ENCODE measurements around the gene ZMYND8.

ZMYND8 gene

DNA sequence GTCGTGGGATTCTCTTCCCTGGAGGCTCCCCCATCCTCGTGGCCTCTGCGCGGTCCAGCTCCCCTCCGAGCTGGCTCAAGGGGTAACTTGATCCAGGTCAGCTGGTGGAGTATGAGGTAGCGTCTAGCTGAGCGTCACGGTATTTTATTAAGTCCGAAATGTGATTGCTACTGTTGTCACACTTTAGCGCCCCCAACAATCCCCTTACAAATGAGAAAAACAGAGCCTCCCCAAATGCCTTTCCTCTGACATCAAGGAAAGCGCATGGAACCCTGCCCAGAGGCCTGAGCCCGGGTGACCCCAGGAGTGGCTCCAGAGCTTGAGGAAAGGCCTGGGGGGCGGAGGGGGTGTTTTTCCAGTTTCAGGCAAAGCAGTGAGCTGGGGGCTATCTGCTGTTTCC is 192.4 kb downstream of the ZMYND8 start:
- no peak overlapping the region for H3K27ac ChIP-seq
- no peak for DNase-seq
- H3K27me3 ChIP-seq = no peaks in the 10 kb centered on the region
- no peaks in the 10 kb centered on the region for H3K36me3 ChIP-seq
- H3K4me3 ChIP-seq = no peak overlapping the region
- TF ChIP-seq, protein P1, sequence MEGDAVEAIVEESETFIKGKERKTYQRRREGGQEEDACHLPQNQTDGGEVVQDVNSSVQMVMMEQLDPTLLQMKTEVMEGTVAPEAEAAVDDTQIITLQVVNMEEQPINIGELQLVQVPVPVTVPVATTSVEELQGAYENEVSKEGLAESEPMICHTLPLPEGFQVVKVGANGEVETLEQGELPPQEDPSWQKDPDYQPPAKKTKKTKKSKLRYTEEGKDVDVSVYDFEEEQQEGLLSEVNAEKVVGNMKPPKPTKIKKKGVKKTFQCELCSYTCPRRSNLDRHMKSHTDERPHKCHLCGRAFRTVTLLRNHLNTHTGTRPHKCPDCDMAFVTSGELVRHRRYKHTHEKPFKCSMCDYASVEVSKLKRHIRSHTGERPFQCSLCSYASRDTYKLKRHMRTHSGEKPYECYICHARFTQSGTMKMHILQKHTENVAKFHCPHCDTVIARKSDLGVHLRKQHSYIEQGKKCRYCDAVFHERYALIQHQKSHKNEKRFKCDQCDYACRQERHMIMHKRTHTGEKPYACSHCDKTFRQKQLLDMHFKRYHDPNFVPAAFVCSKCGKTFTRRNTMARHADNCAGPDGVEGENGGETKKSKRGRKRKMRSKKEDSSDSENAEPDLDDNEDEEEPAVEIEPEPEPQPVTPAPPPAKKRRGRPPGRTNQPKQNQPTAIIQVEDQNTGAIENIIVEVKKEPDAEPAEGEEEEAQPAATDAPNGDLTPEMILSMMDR (IDR thresholded peaks at IDR 0.05) = no peak
- no peaks in the 10 kb centered on the region for H3K9me3 ChIP-seq
- H3K4me1 ChIP-seq = no peaks in the 10 kb centered on the region
- intact Hi-C loops (cut with DNase I; ENCODE audit: low total_unique reads) = no loop called here

DNA sequence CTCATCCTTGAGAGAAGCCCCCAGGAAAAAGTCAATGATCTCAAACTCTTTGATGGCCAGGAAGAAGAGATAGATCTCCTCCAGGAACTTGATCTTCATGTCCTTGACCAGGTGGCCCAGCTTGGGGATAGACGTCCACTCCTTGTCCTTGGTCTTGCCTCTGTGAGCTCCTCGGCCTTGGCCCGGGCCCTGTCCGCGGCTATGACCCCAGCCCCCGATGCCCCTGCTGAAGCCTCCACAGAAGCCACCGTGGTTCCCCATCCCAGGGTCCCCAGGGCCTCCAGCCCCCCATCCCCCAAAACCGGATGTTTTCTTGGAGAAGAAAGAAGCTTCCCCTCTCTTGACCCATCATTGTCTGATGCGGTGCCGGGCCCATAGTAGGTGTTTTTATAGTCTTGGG is 195.1 kb downstream of the ZMYND8 start:
- TF ChIP-seq, protein P1 (IDR thresholded peaks at IDR 0.05) = no peak
- H3K4me3 ChIP-seq = no peak overlapping the region
- H3K36me3 ChIP-seq = no peaks in the 10 kb centered on the region
- H3K27ac ChIP-seq = no peak overlapping the region
- no peaks in the 10 kb centered on the region for H3K4me1 ChIP-seq
- no peaks in the 10 kb centered on the region for H3K27me3 ChIP-seq
- intact Hi-C loops (cut with DNase I; ENCODE audit: low total_unique reads) = no loop called here
- H3K9me3 ChIP-seq = no peaks in the 10 kb centered on the region
- no peak for DNase-seq

DNA sequence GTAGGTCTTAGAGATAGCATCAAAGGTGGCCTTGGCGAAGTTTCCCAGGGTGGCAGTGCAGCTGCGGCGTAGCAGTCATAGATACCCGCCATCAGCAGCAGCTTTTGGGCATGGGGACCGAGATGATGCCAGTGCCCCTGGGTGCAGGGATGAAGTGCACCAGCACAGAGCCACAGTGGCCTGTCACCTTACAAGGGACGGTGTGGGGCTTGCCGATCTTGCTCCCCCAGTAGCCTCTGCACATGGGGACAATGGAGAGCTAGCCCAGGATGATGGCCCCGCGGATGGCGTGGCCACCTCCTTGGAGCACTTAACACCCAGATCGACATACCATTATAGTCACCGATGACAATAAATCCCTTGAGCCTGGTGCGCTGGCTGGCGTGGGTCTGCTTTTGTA is 195.5 kb downstream of the ZMYND8 start:
- H3K36me3 ChIP-seq = no peaks in the 10 kb centered on the region
- intact Hi-C loops (cut with DNase I; ENCODE audit: low total_unique reads) = no loop called here
- no peak overlapping the region for H3K4me3 ChIP-seq
- H3K27me3 ChIP-seq = no peaks in the 10 kb centered on the region
- no peak overlapping the region for H3K27ac ChIP-seq
- DNase-seq = no peak
- H3K4me1 ChIP-seq = no peaks in the 10 kb centered on the region
- H3K9me3 ChIP-seq = no peaks in the 10 kb centered on the region
- TF ChIP-seq, protein P1 (IDR thresholded peaks at IDR 0.05) = no peak

DNA sequence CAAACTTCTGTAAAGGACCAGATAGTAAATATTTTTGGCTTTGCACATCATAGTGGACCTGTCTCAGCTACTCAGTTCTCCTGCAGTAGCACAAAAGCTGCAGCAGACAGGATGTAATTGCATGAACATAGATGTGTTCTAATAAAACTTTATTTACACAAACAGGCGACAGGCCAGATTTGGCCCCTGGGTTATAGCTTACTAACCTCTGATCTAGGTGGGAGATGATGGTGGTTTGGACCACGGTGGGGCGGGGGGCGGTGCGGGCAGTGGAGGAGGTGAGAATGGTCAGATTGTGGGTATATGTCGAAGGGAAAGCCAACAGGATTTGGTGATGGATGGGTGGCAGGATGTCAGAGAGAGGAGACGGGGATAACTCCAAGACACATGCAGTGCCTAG is 196.3 kb downstream of the ZMYND8 start:
- intact Hi-C loops (cut with DNase I; ENCODE audit: low total_unique reads) = no loop called here
- no peak overlapping the region for H3K4me3 ChIP-seq

More for the DNA sequence above, 196.3 kb downstream of the ZMYND8 start:
- Histone ChIP-seq H3K4me1 (no peaks in the 10 kb centered on the region), H3K27me3 (no peaks in the 10 kb centered on the region), H3K27ac (no peak overlapping the region), H3K36me3 (no peaks in the 10 kb centered on the region), H3K9me3 (no peaks in the 10 kb centered on the region)
- TF ChIP-seq, protein P1 (IDR thresholded peaks at IDR 0.05) = no peak
- DNase-seq = no peak
